HEK293 (cell line): Measurements from ENCODE around the gene SUCNR1.

Experiments used
- CTCF ChIA-PET: fragments of 350-600 bp; formaldehyde crosslinking; extraction: SDS; loops from one replicate; lab custom pipeline; 2021; ENCODE audit warnings: antibody characterized with exemption; lab: Yijun Ruan, JAX
- POLR2A ChIA-PET: fragments of 300-600 bp; formaldehyde crosslinking; extraction: SDS; loops from one replicate; lab custom pipeline; 2020; ENCODE audit warnings: antibody characterized with exemption, inconsistent platforms; lab: Yijun Ruan, JAX
- H3K27ac ChIP-seq: fragments of 200-500 bp; sonication (Bioruptor generic); 2 replicates; pipeline ENCODE4 v1.5.1; 2014; ENCODE audit warnings: low read depth, low read length, control low read depth, inconsistent platforms; ENCODE audit errors: extremely low read depth
- H3K36me3 ChIP-seq, 2 experiments: fragments of 200-500 bp in 1 of 2; sonication (Bioruptor generic) in 1 of 2; 1 replicate in 1 of 2; 2 replicates in 1 of 2; pipeline ENCODE4 v1.5.1; 2014 to 2017; ENCODE audit warnings: inconsistent platforms in 2 of 2, low read length in 2 of 2; ENCODE audit not compliant: control insufficient read depth in 2 of 2, insufficient read depth in 1 of 2
- H3K4me1 ChIP-seq: fragments of 200-500 bp; sonication (Bioruptor generic); 2 replicates; pipeline ENCODE4 v1.5.1; 2014; ENCODE audit warnings: mild to moderate bottlenecking, low read length, inconsistent platforms; ENCODE audit not compliant: control insufficient read depth, insufficient read depth
- H3K4me3 ChIP-seq: 2 replicates; pipeline ENCODE4 v1.5.1; 2011; ENCODE audit warnings: low read depth, mild to moderate bottlenecking, control low read depth, low read length, moderate library complexity
- H3K9me3 ChIP-seq: fragments of 200-500 bp; sonication (Bioruptor generic); 2 replicates; pipeline ENCODE4 v1.5.1; 2014; ENCODE audit warnings: low read depth, low read length, inconsistent platforms; ENCODE audit not compliant: control insufficient read depth, insufficient read depth
- BCL11B ChIP-seq: fragments of 450-650 bp; formaldehyde crosslinking; IDR thresholded peaks from 2 replicates; pipeline ENCODE4 v1.5.1; 2016; ENCODE audit warnings: low read depth, missing biosample characterization, missing genetic modification characterization
- GLI2 ChIP-seq: fragments of 450-650 bp; formaldehyde crosslinking; IDR thresholded peaks from 2 replicates; pipeline ENCODE4; 2017; ENCODE audit warnings: missing biosample characterization, missing genetic modification characterization, low read depth, borderline replicate concordance
- GLI4 ChIP-seq: fragments of 450-650 bp; formaldehyde crosslinking; IDR thresholded peaks from 2 replicates; pipeline ENCODE4 v1.5.1; 2016; ENCODE audit warnings: missing biosample characterization, missing genetic modification characterization
- HOXD13 ChIP-seq: sonication (generic); formaldehyde crosslinking; IDR thresholded peaks from 2 replicates; pipeline ENCODE4 v1.8.0; 2022; ENCODE audit warnings: missing genetic modification reagents, borderline replicate concordance
- IKZF3 ChIP-seq: fragments of 450-650 bp; IDR thresholded peaks from 2 replicates; pipeline ENCODE4 v1.5.0; 2018; ENCODE audit warnings: missing biosample characterization, mild to moderate bottlenecking, missing genetic modification characterization, moderate library complexity
- SCRT2 ChIP-seq: fragments of 450-650 bp; formaldehyde crosslinking; IDR thresholded peaks from 2 replicates; pipeline ENCODE4 v1.5.1; 2016; ENCODE audit warnings: missing biosample characterization, missing genetic modification characterization
- YY1 ChIP-seq: fragments of 450-650 bp; formaldehyde crosslinking; IDR thresholded peaks from 2 replicates; pipeline ENCODE4 v1.5.1; 2018; ENCODE audit warnings: missing biosample characterization, missing genetic modification characterization
- ZBTB20 ChIP-seq: fragments of 450-650 bp; formaldehyde crosslinking; IDR thresholded peaks from 2 replicates; pipeline ENCODE4 v1.5.1; 2016; ENCODE audit warnings: missing biosample characterization, missing genetic modification characterization
- ZFP41 ChIP-seq: fragments of 450-650 bp; formaldehyde crosslinking; IDR thresholded peaks from 2 replicates; pipeline ENCODE4 v1.5.1; 2016; ENCODE audit warnings: missing biosample characterization, missing genetic modification characterization, borderline replicate concordance
- ZIC2 ChIP-seq: fragments of 450-650 bp; formaldehyde crosslinking; IDR thresholded peaks from 2 replicates; pipeline ENCODE4 v1.5.1; 2016; ENCODE audit warnings: missing biosample characterization, missing genetic modification characterization
- ZNF133 ChIP-seq: fragments of 450-650 bp; formaldehyde crosslinking; IDR thresholded peaks from 2 replicates; pipeline ENCODE4 v1.5.1; 2016; ENCODE audit warnings: missing biosample characterization, missing genetic modification characterization
- ZNF174 ChIP-seq: fragments of 450-650 bp; formaldehyde crosslinking; IDR thresholded peaks from 2 replicates; pipeline ENCODE4 v1.5.0; 2017; ENCODE audit warnings: missing biosample characterization, mild to moderate bottlenecking, missing genetic modification characterization
- ZNF426 ChIP-seq: fragments of 450-650 bp; formaldehyde crosslinking; IDR thresholded peaks from 2 replicates; pipeline ENCODE4 v1.5.1; 2017; ENCODE audit warnings: missing biosample characterization, missing genetic modification characterization, mild to moderate bottlenecking, inconsistent platforms, moderate library complexity
- ZNF433 ChIP-seq: fragments of 450-650 bp; formaldehyde crosslinking; IDR thresholded peaks from 2 replicates; pipeline ENCODE4 v1.5.1; 2016; ENCODE audit warnings: missing biosample characterization, missing genetic modification characterization, low read depth
- ZNF48 ChIP-seq: fragments of 450-650 bp; formaldehyde crosslinking; IDR thresholded peaks from 2 replicates; pipeline ENCODE4 v1.5.1; 2016; ENCODE audit warnings: missing biosample characterization, missing genetic modification characterization
- ZNF514 ChIP-seq: fragments of 450-650 bp; formaldehyde crosslinking; IDR thresholded peaks from 2 replicates; pipeline ENCODE4 v1.5.1; 2016; ENCODE audit warnings: missing biosample characterization, missing genetic modification characterization
- ZNF521 ChIP-seq: fragments of 450-650 bp; formaldehyde crosslinking; IDR thresholded peaks from 2 replicates; pipeline ENCODE4 v1.5.1; 2017; ENCODE audit warnings: missing biosample characterization, mild to moderate bottlenecking, missing genetic modification characterization
- ZNF529 ChIP-seq: fragments of 450-650 bp; formaldehyde crosslinking; IDR thresholded peaks from 2 replicates; pipeline ENCODE4 v1.5.1; 2017; ENCODE audit warnings: missing genetic modification characterization, missing biosample characterization; ENCODE audit not compliant: insufficient replicate concordance
- ZNF571 ChIP-seq: fragments of 450-650 bp; formaldehyde crosslinking; IDR thresholded peaks from 2 replicates; pipeline ENCODE4 v1.5.0; 2017; ENCODE audit warnings: missing biosample characterization, missing genetic modification characterization
- ZNF626 ChIP-seq: fragments of 450-650 bp; sonication (Bioruptor Pico); formaldehyde crosslinking; IDR thresholded peaks from 2 replicates; pipeline ENCODE4 v1.5.1; 2018; ENCODE audit warnings: missing biosample characterization, missing genetic modification characterization, inconsistent platforms
- ZNF660 ChIP-seq: fragments of 450-650 bp; IDR thresholded peaks from 2 replicates; pipeline ENCODE4 v1.5.1; 2018; ENCODE audit warnings: missing biosample characterization, mild to moderate bottlenecking, missing genetic modification characterization
- ZNF701 ChIP-seq: fragments of 450-650 bp; formaldehyde crosslinking; IDR thresholded peaks from 2 replicates; pipeline ENCODE4 v1.5.1; 2016; ENCODE audit warnings: missing biosample characterization, missing genetic modification characterization
- ZNF747 ChIP-seq: fragments of 450-650 bp; formaldehyde crosslinking; IDR thresholded peaks from 2 replicates; pipeline ENCODE4 v1.5.1; 2016; ENCODE audit warnings: missing biosample characterization, missing genetic modification characterization
- ZNF76 ChIP-seq: fragments of 450-650 bp; formaldehyde crosslinking; IDR thresholded peaks from 2 replicates; pipeline ENCODE4; 2016; ENCODE audit warnings: low read depth, missing biosample characterization, missing genetic modification characterization, borderline replicate concordance
- ZNF791 ChIP-seq: fragments of 450-650 bp; formaldehyde crosslinking; IDR thresholded peaks from 2 replicates; pipeline ENCODE4 v1.5.1; 2016; ENCODE audit warnings: missing biosample characterization, missing genetic modification characterization
- ZSCAN30 ChIP-seq: fragments of 450-650 bp; IDR thresholded peaks from 2 replicates; pipeline ENCODE4 v1.5.1; 2018; ENCODE audit warnings: missing biosample characterization, mild to moderate bottlenecking, missing genetic modification characterization, moderate library complexity
- ZXDB ChIP-seq: fragments of 450-650 bp; formaldehyde crosslinking; IDR thresholded peaks from 2 replicates; pipeline ENCODE4 v1.5.1; 2016; ENCODE audit warnings: missing biosample characterization, missing genetic modification characterization
- TF ChIP-seq, protein P1 (sequence below): fragments of 450-650 bp; formaldehyde crosslinking; IDR thresholded peaks from 2 replicates; pipeline ENCODE4 v1.5.1; 2016; ENCODE audit warnings: missing biosample characterization, missing genetic modification characterization
- TF ChIP-seq, protein P2 (sequence below): fragments of 450-650 bp; formaldehyde crosslinking; IDR thresholded peaks from 2 replicates; pipeline ENCODE4 v1.5.1; 2016; ENCODE audit warnings: missing biosample characterization, missing genetic modification characterization
- TF ChIP-seq, protein P3 (sequence below): fragments of 450-650 bp; formaldehyde crosslinking; IDR thresholded peaks from 2 replicates; pipeline ENCODE4; 2016; ENCODE audit warnings: missing biosample characterization, missing genetic modification characterization

SUCNR1 gene

DNA sequence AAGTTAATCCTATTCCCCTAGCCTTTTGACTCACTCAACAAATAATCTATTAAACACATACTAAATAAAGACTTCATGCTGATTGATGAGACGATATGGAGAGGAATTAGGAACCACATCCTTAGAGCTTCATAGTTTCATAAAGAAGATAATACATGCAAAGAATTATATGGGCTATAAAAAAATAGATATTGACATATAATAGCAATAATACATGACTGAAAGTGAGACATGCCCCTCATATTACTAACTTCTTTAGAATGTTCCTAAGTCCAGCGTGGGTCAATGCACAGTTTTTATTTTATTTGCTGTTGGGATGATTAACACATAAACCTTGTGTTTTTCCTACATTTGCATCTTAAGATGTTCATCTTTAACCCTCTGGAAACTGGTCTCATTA, 32.2 kb downstream of the SUCNR1 start:
- ChIA-PET POLR2A (no interaction called here), CTCF (no interaction called here)
- Histone ChIP-seq H3K27ac (no peak overlapping the region), H3K4me3 (no peak overlapping the region), H3K9me3 (no peaks in the 10 kb centered on the region), H3K4me1 (no peaks in the 10 kb centered on the region), H3K36me3 (no peaks in the 10 kb centered on the region)
- TF ChIP-seq GLI4 (tag by site-specific recombination): no peak
- TF ChIP-seq ZNF747 (tag by site-specific recombination): no peak
- TF ChIP-seq ZNF48 (tag by site-specific recombination): no peak
- TF ChIP-seq ZNF791 (tag by site-specific recombination): no peak
- TF ChIP-seq ZNF433: no peak
- TF ChIP-seq ZNF426: no peak
- TF ChIP-seq GLI2 (tag by site-specific recombination): no peak
- no peak for TF ChIP-seq ZBTB20 (tag by site-specific recombination)
- no peak for TF ChIP-seq ZNF514 (tag by site-specific recombination)
- TF ChIP-seq ZNF660 (tag by site-specific recombination): no peak
- TF ChIP-seq ZFP41 (tag by site-specific recombination): no peak
- TF ChIP-seq ZIC2: no peak
- no peak for TF ChIP-seq ZNF626
- no peak for TF ChIP-seq ZNF521
- no peak for TF ChIP-seq ZNF76 (tag by site-specific recombination)
- no peak for TF ChIP-seq ZNF133 (tag by site-specific recombination)
- no peak for TF ChIP-seq IKZF3 (tag by site-specific recombination)

DNA sequence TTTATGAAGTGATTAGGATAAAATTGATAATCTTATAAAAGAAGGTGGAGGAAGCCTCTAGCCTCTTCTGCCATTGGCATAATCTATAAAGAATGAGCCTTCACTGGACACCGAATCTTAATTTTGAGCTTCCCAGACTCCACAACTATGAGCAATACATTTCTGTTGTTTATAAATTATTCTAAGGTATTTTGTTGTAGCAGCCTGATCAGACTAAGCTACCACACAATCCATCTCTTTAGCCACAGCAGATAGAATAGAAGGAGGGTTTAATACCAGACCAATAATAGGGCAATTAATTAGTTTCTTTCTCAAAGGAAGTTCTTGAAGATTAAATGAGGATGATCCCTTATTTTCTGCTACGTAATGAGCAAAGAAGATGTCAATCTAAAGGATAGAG, 33.3 kb downstream of the SUCNR1 start:
- no peak overlapping the region for H3K4me3 ChIP-seq
- CTCF ChIA-PET: no interaction called here
- no peaks in the 10 kb centered on the region for H3K36me3 ChIP-seq
- TF ChIP-seq, protein P1, sequence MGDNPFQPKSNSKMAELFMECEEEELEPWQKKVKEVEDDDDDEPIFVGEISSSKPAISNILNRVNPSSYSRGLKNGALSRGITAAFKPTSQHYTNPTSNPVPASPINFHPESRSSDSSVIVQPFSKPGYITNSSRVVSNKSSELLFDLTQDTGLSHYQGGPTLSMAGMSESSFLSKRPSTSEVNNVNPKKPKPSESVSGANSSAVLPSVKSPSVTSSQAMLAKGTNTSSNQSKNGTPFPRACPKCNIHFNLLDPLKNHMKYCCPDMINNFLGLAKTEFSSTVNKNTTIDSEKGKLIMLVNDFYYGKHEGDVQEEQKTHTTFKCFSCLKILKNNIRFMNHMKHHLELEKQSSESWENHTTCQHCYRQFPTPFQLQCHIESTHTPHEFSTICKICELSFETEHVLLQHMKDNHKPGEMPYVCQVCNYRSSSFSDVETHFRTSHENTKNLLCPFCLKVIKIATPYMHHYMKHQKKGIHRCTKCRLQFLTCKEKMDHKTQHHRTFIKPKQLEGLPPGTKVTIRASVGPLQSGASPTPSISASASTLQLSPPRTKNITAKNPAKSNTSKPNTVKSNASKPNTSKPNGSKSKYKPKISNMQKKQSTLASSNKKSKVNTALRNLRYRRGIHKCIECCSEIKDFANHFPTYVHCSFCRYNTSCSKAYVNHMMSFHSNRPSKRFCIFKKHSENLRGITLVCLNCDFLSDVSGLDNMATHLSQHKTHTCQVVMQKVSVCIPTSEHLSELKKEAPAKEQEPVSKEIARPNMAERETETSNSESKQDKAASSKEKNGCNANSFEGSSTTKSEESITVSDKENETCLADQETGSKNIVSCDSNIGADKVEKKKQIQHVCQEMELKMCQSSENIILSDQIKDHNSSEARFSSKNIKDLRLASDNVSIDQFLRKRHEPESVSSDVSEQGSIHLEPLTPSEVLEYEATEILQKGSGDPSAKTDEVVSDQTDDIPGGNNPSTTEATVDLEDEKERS: no peak
- TF ChIP-seq YY1 (no peak), ZSCAN30 (tag by site-specific recombination) (no peak), ZNF571 (tag by site-specific recombination) (no peak), ZNF701 (tag by site-specific recombination) (no peak), HOXD13 (CRISPR knock-in tag) (no peak), ZXDB (tag by site-specific recombination) (no peak), SCRT2 (tag by site-specific recombination) (no peak), ZNF174 (tag by site-specific recombination) (no peak), ZNF133 (tag by site-specific recombination) (no peak), ZNF529 (tag by site-specific recombination) (no peak), BCL11B (tag by site-specific recombination) (no peak)
- TF ChIP-seq, protein P2, sequence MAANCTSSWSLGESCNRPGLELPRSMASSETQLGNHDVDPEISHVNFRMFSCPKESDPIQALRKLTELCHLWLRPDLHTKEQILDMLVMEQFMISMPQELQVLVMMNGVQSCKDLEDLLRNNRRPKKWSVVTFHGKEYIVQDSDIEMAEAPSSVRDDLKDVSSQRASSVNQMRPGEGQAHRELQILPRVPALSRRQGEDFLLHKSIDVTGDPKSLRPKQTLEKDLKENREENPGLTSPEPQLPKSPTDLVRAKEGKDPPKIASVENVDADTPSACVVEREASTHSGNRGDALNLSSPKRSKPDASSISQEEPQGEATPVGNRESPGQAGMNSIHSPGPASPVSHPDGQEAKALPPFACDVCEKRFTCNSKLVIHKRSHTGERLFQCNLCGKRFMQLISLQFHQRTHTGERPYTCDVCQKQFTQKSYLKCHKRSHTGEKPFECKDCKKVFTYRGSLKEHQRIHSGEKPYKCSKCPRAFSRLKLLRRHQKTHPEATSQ (tag by site-specific recombination): no peak
- TF ChIP-seq, protein P3, sequence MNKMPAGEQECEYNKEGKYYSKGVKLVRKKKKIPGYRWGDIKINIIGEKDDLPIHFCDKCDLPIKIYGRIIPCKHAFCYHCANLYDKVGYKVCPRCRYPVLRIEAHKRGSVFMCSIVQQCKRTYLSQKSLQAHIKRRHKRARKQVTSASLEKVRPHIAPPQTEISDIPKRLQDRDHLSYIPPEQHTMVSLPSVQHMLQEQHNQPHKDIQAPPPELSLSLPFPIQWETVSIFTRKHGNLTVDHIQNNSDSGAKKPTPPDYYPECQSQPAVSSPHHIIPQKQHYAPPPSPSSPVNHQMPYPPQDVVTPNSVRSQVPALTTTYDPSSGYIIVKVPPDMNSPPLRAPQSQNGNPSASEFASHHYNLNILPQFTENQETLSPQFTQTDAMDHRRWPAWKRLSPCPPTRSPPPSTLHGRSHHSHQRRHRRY: no peak
- no peak overlapping the region for H3K27ac ChIP-seq
- POLR2A ChIA-PET: no interaction called here
- H3K9me3 ChIP-seq: no peaks in the 10 kb centered on the region
- H3K4me1 ChIP-seq: no peaks in the 10 kb centered on the region
